ENCODE data around the gene GABPB2.

GABPB2 gene

GRCh38 chr1:151165738-151166504, 95.4 kb downstream of the GABPB2 start, which contains the start of the genes LYSMD1 and SCNM1:
TSS of gene LYSMD1 (minus strand) at chr1:151165902. CDS start at chr1:151165258, 644 bp downstream.
TSS of gene SCNM1 (plus strand) at chr1:151166144. CDS start at chr1:151166153, 9 bp downstream.
- Histone ChIP-seq H3K9me3 (ENCODE audit: control extremely low read depth in 1 of 5, control insufficient read depth in 4 of 5, insufficient read depth in 2 of 5, low read depth in 1 of 5, low read length in 4 of 5) (no peaks in the 10 kb centered on the region), H3K36me3 (ENCODE audit: control insufficient read depth in 4 of 4, insufficient read depth in 4 of 4, low read length in 3 of 4) (peaks cover 1 to 42% (median 26%) of the 10 kb centered on the region in 4 experiments), H3K4me3 (ENCODE audit: control insufficient read depth in 1 of 7, extremely low read depth in 1 of 7, insufficient read depth in 4 of 7, low read depth in 2 of 7, low read length in 6 of 7) (peak within 1 kb of the TSS; percentile 78 to 99 (median 94)), H3K27ac (ENCODE audit: insufficient read depth in 1 of 2, low read depth in 1 of 2, low read length in 2 of 2, poor library complexity in 1 of 2, severe bottlenecking in 2 of 2) (peak within 1 kb of the TSS; percentile 84 to 89), H3K4me1 (ENCODE audit: control extremely low read depth in 1 of 4, control insufficient read depth in 4 of 4, insufficient read depth in 4 of 4, low read length in 3 of 4) (peaks cover 0 to 28% (median 25%) of the 10 kb centered on the region in 4 experiments), H3K27me3 (replicated peaks in 2 of 5; ENCODE audit: control insufficient read depth in 4 of 5, insufficient read depth in 5 of 5, low read length in 4 of 5) (no peaks in the 10 kb centered on the region)
- peak; percentile 99 to 100 (median 100) for DNase-seq
- 2% methylated on average over 28 of the region's 38 CpGs for WGBS (ENCODE audit: insufficient coverage)
- POLR2A ChIA-PET = interaction anchor here (0.7 to 0.9 kb wide), 2 partner anchors 24 to 161 kb away, joined by 3 read pairs; partner anchors contain the start of gene VPS72
- CTCF ChIA-PET = interaction anchor here (0.9 to 1.4 kb wide), 7 partner anchors 8 to 166 kb away, joined by 3 to 4 read pairs (median 3); partner anchors contain the start of genes TMOD4 and TNFAIP8L2

GRCh38 chr1:151166505-151166956, 96.0 kb downstream of the GABPB2 start:
- Histone ChIP-seq H3K36me3 (ENCODE audit: control insufficient read depth in 4 of 4, insufficient read depth in 4 of 4, low read length in 3 of 4) (peaks cover 3 to 44% (median 29%) of the 10 kb centered on the region in 4 experiments), H3K4me3 (ENCODE audit: control insufficient read depth in 1 of 7, extremely low read depth in 1 of 7, insufficient read depth in 4 of 7, low read depth in 2 of 7, low read length in 6 of 7) (peak overlapping the region; percentile 78 to 99 (median 94)), H3K9me3 (ENCODE audit: control extremely low read depth in 1 of 5, control insufficient read depth in 4 of 5, insufficient read depth in 2 of 5, low read depth in 1 of 5, low read length in 4 of 5) (no peaks in the 10 kb centered on the region), H3K4me1 (ENCODE audit: control extremely low read depth in 1 of 4, control insufficient read depth in 4 of 4, insufficient read depth in 4 of 4, low read length in 3 of 4) (peaks cover 0 to 28% (median 23%) of the 10 kb centered on the region in 4 experiments), H3K27me3 (replicated peaks in 2 of 5; ENCODE audit: control insufficient read depth in 4 of 5, insufficient read depth in 5 of 5, low read length in 4 of 5) (no peaks in the 10 kb centered on the region), H3K27ac (ENCODE audit: insufficient read depth in 1 of 2, low read depth in 1 of 2, low read length in 2 of 2, poor library complexity in 1 of 2, severe bottlenecking in 2 of 2) (peak overlapping the region; percentile 84 to 89)
- POLR2A ChIA-PET = interaction anchor here (0.7 to 0.9 kb wide), 2 partner anchors 23 to 160 kb away, joined by 3 read pairs; partner anchors contain the start of gene VPS72
- CTCF ChIA-PET = interaction anchor here (0.9 to 1.4 kb wide), 6 partner anchors 9 to 166 kb away, joined by 3 read pairs; partner anchors contain the start of gene TMOD4
- 0% methylated on average over 8 of the region's 15 CpGs for WGBS (ENCODE audit: insufficient coverage)
- peak in 2 of 3 donors; percentile 43 to 52 for DNase-seq

DNA sequence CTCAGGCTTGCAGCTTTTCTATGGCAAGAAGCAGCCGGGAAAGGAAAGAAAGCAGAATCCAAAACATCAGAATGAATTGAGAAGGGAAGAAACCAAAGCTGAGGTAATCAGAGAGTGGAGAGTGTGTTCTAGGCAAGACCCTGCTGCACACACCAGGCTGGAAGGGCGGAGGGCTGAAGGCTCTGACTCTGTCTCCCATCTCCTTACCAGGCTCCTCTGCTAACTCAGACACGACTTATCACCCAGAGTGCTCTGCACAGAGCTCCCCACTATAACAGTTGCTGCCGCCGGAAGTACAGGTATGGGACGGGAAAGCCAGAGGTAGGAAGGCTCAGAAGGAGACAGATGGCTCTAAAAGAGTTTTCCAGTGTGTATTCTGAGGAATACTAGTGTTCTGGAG, 96.6 kb downstream of the GABPB2 start:
- Histone ChIP-seq H3K27ac (ENCODE audit: insufficient read depth in 1 of 2, low read depth in 1 of 2, low read length in 2 of 2, poor library complexity in 1 of 2, severe bottlenecking in 2 of 2) (peak overlapping the region; percentile 84 to 89), H3K4me3 (ENCODE audit: control insufficient read depth in 1 of 7, extremely low read depth in 1 of 7, insufficient read depth in 4 of 7, low read depth in 2 of 7, low read length in 6 of 7) (peak overlapping the region in 6 of 7 experiments; percentile 23 to 99 (median 96)), H3K27me3 (replicated peaks in 2 of 5; ENCODE audit: control insufficient read depth in 4 of 5, insufficient read depth in 5 of 5, low read length in 4 of 5) (no peaks in the 10 kb centered on the region), H3K9me3 (ENCODE audit: control extremely low read depth in 1 of 5, control insufficient read depth in 4 of 5, insufficient read depth in 2 of 5, low read depth in 1 of 5, low read length in 4 of 5) (no peaks in the 10 kb centered on the region), H3K36me3 (ENCODE audit: control insufficient read depth in 4 of 4, insufficient read depth in 4 of 4, low read length in 3 of 4) (peaks cover 3 to 43% (median 27%) of the 10 kb centered on the region in 4 experiments), H3K4me1 (ENCODE audit: control extremely low read depth in 1 of 4, control insufficient read depth in 4 of 4, insufficient read depth in 4 of 4, low read length in 3 of 4) (peaks cover 0 to 28% (median 22%) of the 10 kb centered on the region in 4 experiments)
- ChIA-PET POLR2A (no interaction called here), CTCF (interaction anchor here (1.0 to 1.6 kb wide), 5 partner anchors 9 to 95 kb away, joined by 3 to 7 read pairs (median 3); partner anchors contain the start of gene TMOD4)
- DNase-seq = no peak
- 96% methylated on average over 5 of the region's 6 CpGs for WGBS (ENCODE audit: insufficient coverage)

GRCh38 chr1:151171190-151171589, 100.6 kb downstream of the GABPB2 start:
- 95% methylated on average over 2 of the region's 5 CpGs for WGBS (ENCODE audit: insufficient coverage)
- H3K4me1 ChIP-seq (ENCODE audit: control extremely low read depth in 1 of 4, control insufficient read depth in 4 of 4, insufficient read depth in 4 of 4, low read length in 3 of 4) = peaks cover 0 to 12% (median 11%) of the 10 kb centered on the region in 4 experiments
- H3K27me3 ChIP-seq (replicated peaks in 2 of 5; ENCODE audit: control insufficient read depth in 4 of 5, insufficient read depth in 5 of 5, low read length in 4 of 5) = no peaks in the 10 kb centered on the region
- no peaks in the 10 kb centered on the region for H3K9me3 ChIP-seq (ENCODE audit: control extremely low read depth in 1 of 5, control insufficient read depth in 4 of 5, insufficient read depth in 2 of 5, low read depth in 1 of 5, low read length in 4 of 5)
- no peak overlapping the region for H3K4me3 ChIP-seq (ENCODE audit: control insufficient read depth in 1 of 7, extremely low read depth in 1 of 7, insufficient read depth in 4 of 7, low read depth in 2 of 7, low read length in 6 of 7)
- ChIA-PET POLR2A (no interaction called here), CTCF (interaction anchor here (1.0 to 1.7 kb wide), 4 partner anchors 12 to 30 kb away, joined by 3 to 5 read pairs (median 4); partner anchors contain the start of genes PIP5K1A and VPS72)
- H3K27ac ChIP-seq (ENCODE audit: insufficient read depth in 1 of 2, low read depth in 1 of 2, low read length in 2 of 2, poor library complexity in 1 of 2, severe bottlenecking in 2 of 2) = no peak overlapping the region
- H3K36me3 ChIP-seq (ENCODE audit: control insufficient read depth in 4 of 4, insufficient read depth in 4 of 4, low read length in 3 of 4) = peaks cover 5 to 61% (median 47%) of the 10 kb centered on the region in 4 experiments
- DNase-seq = no peak

Measured in common myeloid progenitor, CD34-positive (primary cell).